H1 (cell line): Measurements from ENCODE around the gene DAAM1. TPM values are rescaled to one million over a fixed set of nuclear protein-coding genes. Genes with fewer than 3 reads are reported as not detected.

Source experiments
- CHD1 ChIP-seq: IDR thresholded peaks from 2 replicates; pipeline ENCODE4 v1.6.1; 2012; ENCODE audit warnings: low read depth, low read length, improper control_type of control experiment
- CTBP2 ChIP-seq: IDR thresholded peaks from 2 replicates; pipeline ENCODE4 v1.7.0; 2011; ENCODE audit warnings: borderline replicate concordance, mild to moderate bottlenecking, moderate library complexity, mixed read lengths, low read length; ENCODE audit not compliant: insufficient read depth, insufficient read length
- EP300 ChIP-seq, 2 experiments: IDR thresholded peaks; 1 replicate in 1 of 2; 2 replicates in 1 of 2; pipeline ENCODE4 v1.6.1; 2011 to 2012; ENCODE audit warnings: low read depth in 2 of 2, low read length in 2 of 2, mild to moderate bottlenecking in 2 of 2, borderline replicate concordance in 1 of 2, inconsistent platforms in 1 of 2, moderate library complexity in 1 of 2
- KDM5A ChIP-seq: fragments of 200-600 bp; IDR thresholded peaks from 2 replicates; pipeline ENCODE4 v1.7.1; 2012; ENCODE audit warnings: mild to moderate bottlenecking, low read length, inconsistent platforms, mixed read lengths
- RXRA ChIP-seq: IDR thresholded peaks from 2 replicates; pipeline ENCODE4 v1.6.1; 2011; ENCODE audit warnings: low read depth, mild to moderate bottlenecking, low read length, moderate library complexity; ENCODE audit not compliant: insufficient read depth
- TAF7 ChIP-seq: optimal IDR thresholded peaks from 2 replicates; pipeline ENCODE3; 2011; ENCODE audit warnings: low read depth, mild to moderate bottlenecking, inconsistent platforms, low read length, moderate library complexity, borderline replicate concordance
- polyA plus RNA-seq, 7 experiments: library from polyadenylated mRNA; depleted of rRNA in 3 of 7; stranded (reverse) in 5 of 7; unstranded in 2 of 7; fragments of >200 nt in 5 of 7; fragments of 200-250 nt in 2 of 7; gene quantifications; 1 replicate in 5 of 7; 2 replicates in 1 of 7; 4 replicates in 1 of 7; pipeline versions ENCODE4 v1.2.1 to v1.2.3, GENCODE V29; 2011 to 2013; ENCODE audit warnings: missing spikeins in 2 of 7, mixed read lengths in 2 of 7
- total RNA-seq: library from RNA; stranded (reverse); fragmentation: NEBNext Ultra II Directional; extraction: Animal tissue kit (Norgen Biotek cat#: 25700); gene quantifications from 2 replicates; pipeline ENCODE4 v1.2.1, GENCODE V29; 2021
- TF ChIP-seq, protein P1 (sequence below): fragments of 300-600 bp; sonication (generic); IDR thresholded peaks from 2 replicates; pipeline ENCODE4 v1.7.1; 2012; ENCODE audit warnings: low read length, moderate library complexity, mild to moderate bottlenecking, inconsistent platforms; ENCODE audit not compliant: insufficient replicate concordance
- TF ChIP-seq, protein P2 (sequence below): IDR thresholded peaks from 2 replicates; pipeline ENCODE4 v1.6.1; 2012; ENCODE audit warnings: low read length, inconsistent platforms

Gene DAAM1
- total and polyA plus RNA-seq, 2 of the 8 experiments (the other 6 are each of a cell fraction or from before 2014, with no cell fraction given): 5.0 to 44.9 TPM

- TF ChIP-seq, protein P1, sequence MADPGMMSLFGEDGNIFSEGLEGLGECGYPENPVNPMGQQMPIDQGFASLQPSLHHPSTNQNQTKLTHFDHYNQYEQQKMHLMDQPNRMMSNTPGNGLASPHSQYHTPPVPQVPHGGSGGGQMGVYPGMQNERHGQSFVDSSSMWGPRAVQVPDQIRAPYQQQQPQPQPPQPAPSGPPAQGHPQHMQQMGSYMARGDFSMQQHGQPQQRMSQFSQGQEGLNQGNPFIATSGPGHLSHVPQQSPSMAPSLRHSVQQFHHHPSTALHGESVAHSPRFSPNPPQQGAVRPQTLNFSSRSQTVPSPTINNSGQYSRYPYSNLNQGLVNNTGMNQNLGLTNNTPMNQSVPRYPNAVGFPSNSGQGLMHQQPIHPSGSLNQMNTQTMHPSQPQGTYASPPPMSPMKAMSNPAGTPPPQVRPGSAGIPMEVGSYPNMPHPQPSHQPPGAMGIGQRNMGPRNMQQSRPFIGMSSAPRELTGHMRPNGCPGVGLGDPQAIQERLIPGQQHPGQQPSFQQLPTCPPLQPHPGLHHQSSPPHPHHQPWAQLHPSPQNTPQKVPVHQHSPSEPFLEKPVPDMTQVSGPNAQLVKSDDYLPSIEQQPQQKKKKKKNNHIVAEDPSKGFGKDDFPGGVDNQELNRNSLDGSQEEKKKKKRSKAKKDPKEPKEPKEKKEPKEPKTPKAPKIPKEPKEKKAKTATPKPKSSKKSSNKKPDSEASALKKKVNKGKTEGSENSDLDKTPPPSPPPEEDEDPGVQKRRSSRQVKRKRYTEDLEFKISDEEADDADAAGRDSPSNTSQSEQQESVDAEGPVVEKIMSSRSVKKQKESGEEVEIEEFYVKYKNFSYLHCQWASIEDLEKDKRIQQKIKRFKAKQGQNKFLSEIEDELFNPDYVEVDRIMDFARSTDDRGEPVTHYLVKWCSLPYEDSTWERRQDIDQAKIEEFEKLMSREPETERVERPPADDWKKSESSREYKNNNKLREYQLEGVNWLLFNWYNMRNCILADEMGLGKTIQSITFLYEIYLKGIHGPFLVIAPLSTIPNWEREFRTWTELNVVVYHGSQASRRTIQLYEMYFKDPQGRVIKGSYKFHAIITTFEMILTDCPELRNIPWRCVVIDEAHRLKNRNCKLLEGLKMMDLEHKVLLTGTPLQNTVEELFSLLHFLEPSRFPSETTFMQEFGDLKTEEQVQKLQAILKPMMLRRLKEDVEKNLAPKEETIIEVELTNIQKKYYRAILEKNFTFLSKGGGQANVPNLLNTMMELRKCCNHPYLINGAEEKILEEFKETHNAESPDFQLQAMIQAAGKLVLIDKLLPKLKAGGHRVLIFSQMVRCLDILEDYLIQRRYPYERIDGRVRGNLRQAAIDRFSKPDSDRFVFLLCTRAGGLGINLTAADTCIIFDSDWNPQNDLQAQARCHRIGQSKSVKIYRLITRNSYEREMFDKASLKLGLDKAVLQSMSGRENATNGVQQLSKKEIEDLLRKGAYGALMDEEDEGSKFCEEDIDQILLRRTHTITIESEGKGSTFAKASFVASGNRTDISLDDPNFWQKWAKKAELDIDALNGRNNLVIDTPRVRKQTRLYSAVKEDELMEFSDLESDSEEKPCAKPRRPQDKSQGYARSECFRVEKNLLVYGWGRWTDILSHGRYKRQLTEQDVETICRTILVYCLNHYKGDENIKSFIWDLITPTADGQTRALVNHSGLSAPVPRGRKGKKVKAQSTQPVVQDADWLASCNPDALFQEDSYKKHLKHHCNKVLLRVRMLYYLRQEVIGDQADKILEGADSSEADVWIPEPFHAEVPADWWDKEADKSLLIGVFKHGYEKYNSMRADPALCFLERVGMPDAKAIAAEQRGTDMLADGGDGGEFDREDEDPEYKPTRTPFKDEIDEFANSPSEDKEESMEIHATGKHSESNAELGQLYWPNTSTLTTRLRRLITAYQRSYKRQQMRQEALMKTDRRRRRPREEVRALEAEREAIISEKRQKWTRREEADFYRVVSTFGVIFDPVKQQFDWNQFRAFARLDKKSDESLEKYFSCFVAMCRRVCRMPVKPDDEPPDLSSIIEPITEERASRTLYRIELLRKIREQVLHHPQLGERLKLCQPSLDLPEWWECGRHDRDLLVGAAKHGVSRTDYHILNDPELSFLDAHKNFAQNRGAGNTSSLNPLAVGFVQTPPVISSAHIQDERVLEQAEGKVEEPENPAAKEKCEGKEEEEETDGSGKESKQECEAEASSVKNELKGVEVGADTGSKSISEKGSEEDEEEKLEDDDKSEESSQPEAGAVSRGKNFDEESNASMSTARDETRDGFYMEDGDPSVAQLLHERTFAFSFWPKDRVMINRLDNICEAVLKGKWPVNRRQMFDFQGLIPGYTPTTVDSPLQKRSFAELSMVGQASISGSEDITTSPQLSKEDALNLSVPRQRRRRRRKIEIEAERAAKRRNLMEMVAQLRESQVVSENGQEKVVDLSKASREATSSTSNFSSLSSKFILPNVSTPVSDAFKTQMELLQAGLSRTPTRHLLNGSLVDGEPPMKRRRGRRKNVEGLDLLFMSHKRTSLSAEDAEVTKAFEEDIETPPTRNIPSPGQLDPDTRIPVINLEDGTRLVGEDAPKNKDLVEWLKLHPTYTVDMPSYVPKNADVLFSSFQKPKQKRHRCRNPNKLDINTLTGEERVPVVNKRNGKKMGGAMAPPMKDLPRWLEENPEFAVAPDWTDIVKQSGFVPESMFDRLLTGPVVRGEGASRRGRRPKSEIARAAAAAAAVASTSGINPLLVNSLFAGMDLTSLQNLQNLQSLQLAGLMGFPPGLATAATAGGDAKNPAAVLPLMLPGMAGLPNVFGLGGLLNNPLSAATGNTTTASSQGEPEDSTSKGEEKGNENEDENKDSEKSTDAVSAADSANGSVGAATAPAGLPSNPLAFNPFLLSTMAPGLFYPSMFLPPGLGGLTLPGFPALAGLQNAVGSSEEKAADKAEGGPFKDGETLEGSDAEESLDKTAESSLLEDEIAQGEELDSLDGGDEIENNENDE: no peak
- TF ChIP-seq KDM5A (no peak), RXRA (no peak), TAF7 (no peak), CTBP2 (no peak), CHD1 (no peak), EP300 (IDR thresholded peaks at IDR 0.05; ENCODE audit: borderline replicate concordance in 1 of 2, low read depth in 2 of 2, low read length in 2 of 2) (no peak)
- TF ChIP-seq, protein P2, sequence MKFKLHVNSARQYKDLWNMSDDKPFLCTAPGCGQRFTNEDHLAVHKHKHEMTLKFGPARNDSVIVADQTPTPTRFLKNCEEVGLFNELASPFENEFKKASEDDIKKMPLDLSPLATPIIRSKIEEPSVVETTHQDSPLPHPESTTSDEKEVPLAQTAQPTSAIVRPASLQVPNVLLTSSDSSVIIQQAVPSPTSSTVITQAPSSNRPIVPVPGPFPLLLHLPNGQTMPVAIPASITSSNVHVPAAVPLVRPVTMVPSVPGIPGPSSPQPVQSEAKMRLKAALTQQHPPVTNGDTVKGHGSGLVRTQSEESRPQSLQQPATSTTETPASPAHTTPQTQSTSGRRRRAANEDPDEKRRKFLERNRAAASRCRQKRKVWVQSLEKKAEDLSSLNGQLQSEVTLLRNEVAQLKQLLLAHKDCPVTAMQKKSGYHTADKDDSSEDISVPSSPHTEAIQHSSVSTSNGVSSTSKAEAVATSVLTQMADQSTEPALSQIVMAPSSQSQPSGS: no peak
Measured at GRCh38 chr14:59207506-59207933, 19.1 kb downstream of the DAAM1 start (continued).
